ENCODE results near the gene RSPH9.

GRCh38 chr6:43606019-43606418 is 38.8 kb upstream of the RSPH9 start:
- TF ChIP-seq CTCF (IDR thresholded peaks at IDR 0.05; ENCODE audit: low read length) (no peak), EZH2 (optimal IDR thresholded peaks at IDR 0.05; ENCODE audit: low read depth, low read length) (no peak)

Measured in MM.1S (cell line).